Activated CD8-positive, alpha-beta T cell treated with anti-CD3 and anti-CD28 coated beads for 36 hours (primary cell): ENCODE measurements around the gene SV2B. TPM values are rescaled to one million over a fixed set of nuclear protein-coding genes. Genes with fewer than 3 reads are reported as not detected.

Experiments used
- ATAC-seq: fragments of 200-7000 bp; cut with Tn5 transposase; one replicate; pipeline ENCODE4 v1.10.0; 2021; ENCODE audit warnings: mild to moderate bottlenecking, moderate library complexity
- CTCF ChIA-PET: fragments of 350-600 bp; sonication (Branson Sonifier 250); formaldehyde crosslinking; loops from one replicate; lab custom pipeline; 2021; ENCODE audit warnings: antibody characterized with exemption; lab: Charles Lee
- POLR2A ChIA-PET: fragments of 350-600 bp; sonication (Branson Sonifier 250); formaldehyde crosslinking; loops from one replicate; lab custom pipeline; 2021; ENCODE audit warnings: antibody characterized with exemption; lab: Charles Lee
- DNase-seq: peaks from one replicate; pipeline ENCODE4 v3.0.0-alpha.2; 2020
- H3K27ac Mint-ChIP-seq: one replicate; pipeline ENCODE4 v1.8.0; 2021; ENCODE audit warnings: mild to moderate bottlenecking, mixed read lengths
- H3K27me3 Mint-ChIP-seq: one replicate; pipeline ENCODE4 v1.8.0; 2021; ENCODE audit warnings: mixed read lengths
- H3K36me3 Mint-ChIP-seq: one replicate; pipeline ENCODE4 v1.8.0; 2021; ENCODE audit warnings: low read depth, mixed read lengths
- H3K4me1 Mint-ChIP-seq: one replicate; pipeline ENCODE4 v1.8.0; 2021; ENCODE audit warnings: low read depth, mixed read lengths
- H3K4me3 Mint-ChIP-seq: one replicate; pipeline ENCODE4 v1.8.0; 2021; ENCODE audit warnings: mild to moderate bottlenecking, moderate library complexity, mixed read lengths
- H3K9me3 Mint-ChIP-seq: one replicate; pipeline ENCODE4 v1.8.0; 2021; ENCODE audit warnings: mixed read lengths
- intact Hi-C: fragments of 100-400 bp; cut with micrococcal nuclease; formaldehyde crosslinking; loops from one replicate; pipeline ENCODE4 v1.10.0; 2022
- total RNA-seq, 2 experiments: library from RNA; stranded (reverse); gene quantifications; one replicate each; pipeline ENCODE4 v1.2.3, GENCODE V29; 2021
- TF ChIP-seq, protein P1 (sequence below): fragments of 200-600 bp; IDR thresholded peaks from one replicate; pipeline ENCODE4 v1.8.0; 2022; ENCODE audit warnings: antibody characterized with exemption, mild to moderate bottlenecking

SV2B gene
- total RNA-seq, 2 experiments from 2014 or later = not detected

DNA sequence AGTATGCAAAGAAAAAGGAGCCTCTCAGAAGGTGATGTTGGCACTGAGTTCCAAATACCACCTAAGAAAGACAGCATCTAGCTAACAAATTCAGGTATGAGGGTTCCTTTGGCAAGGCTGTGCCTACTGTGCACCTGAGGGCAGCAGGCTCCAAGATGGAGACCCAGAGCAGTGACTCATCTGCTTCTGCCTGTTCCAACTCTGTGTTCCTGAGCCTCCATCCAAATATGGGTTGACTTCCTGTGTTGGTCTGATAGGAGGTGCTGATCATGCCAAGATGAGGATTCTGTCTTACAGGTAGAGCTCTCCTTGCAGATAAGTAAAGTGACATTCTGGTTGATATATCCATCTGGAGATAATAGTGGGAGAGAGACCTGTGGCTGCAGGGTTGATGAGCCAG lies 26.0 kb downstream of the SV2B start:
- no peak overlapping the region for H3K27ac Mint-ChIP-seq
- ChIA-PET CTCF (interaction anchor here (1.6 kb wide), 1 partner anchor 70 kb away, joined by 5 read pairs; no protein-coding TSS in a partner anchor), POLR2A (no interaction called here)
- H3K4me3 Mint-ChIP-seq = no peak overlapping the region
- H3K9me3 Mint-ChIP-seq = no peaks in the 10 kb centered on the region
- no peaks in the 10 kb centered on the region for H3K36me3 Mint-ChIP-seq
- H3K4me1 Mint-ChIP-seq = no peaks in the 10 kb centered on the region
- peaks cover 26% of the 10 kb centered on the region for H3K27me3 Mint-ChIP-seq
- TF ChIP-seq, protein P1, sequence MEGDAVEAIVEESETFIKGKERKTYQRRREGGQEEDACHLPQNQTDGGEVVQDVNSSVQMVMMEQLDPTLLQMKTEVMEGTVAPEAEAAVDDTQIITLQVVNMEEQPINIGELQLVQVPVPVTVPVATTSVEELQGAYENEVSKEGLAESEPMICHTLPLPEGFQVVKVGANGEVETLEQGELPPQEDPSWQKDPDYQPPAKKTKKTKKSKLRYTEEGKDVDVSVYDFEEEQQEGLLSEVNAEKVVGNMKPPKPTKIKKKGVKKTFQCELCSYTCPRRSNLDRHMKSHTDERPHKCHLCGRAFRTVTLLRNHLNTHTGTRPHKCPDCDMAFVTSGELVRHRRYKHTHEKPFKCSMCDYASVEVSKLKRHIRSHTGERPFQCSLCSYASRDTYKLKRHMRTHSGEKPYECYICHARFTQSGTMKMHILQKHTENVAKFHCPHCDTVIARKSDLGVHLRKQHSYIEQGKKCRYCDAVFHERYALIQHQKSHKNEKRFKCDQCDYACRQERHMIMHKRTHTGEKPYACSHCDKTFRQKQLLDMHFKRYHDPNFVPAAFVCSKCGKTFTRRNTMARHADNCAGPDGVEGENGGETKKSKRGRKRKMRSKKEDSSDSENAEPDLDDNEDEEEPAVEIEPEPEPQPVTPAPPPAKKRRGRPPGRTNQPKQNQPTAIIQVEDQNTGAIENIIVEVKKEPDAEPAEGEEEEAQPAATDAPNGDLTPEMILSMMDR = no peak
- DNase-seq = no peak
- intact Hi-C loops = no loop called here
- no peak for ATAC-seq

DNA sequence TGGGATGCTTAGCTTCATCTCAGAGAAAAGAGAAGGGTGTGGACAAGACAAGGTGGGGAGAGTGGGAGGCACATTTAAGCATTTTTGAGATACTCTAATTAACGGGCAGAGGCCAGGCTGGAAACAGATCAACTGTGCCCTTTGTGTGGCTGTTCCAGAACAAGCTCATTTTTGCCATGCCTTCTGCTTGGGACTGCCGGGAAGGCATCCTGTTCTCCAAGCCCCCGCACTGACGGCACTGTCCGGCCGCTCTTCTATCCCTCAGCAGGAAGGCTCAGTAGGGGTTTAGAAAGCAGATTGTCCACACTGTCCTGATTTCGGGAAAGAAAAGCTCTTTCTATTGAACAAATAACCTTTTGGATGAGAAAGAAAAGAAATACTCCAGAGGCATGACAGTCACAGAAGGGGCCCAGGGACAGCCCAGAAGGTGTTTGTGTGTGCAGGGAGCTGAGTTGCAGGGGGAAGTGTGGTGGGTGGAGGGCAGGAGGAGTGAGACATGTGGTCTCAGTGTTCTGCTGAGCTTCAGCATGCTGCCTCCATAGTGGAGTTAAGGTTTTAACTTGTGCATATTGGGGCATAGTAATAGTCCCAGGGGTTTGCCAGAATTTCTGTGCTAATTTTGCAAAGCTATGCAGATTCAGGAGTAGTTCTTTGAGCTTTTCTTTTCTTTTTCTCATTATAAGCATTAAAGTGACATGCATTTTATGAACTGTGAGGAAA lies 27.3 kb downstream of the SV2B start:
- ChIA-PET POLR2A (no interaction called here), CTCF (interaction anchor here (1.3 to 1.6 kb wide), 5 partner anchors 9 to 120 kb away, joined by 3 to 5 read pairs (median 4); no protein-coding TSS in a partner anchor)
- no peak for DNase-seq
- no peak for ATAC-seq
- Mint-ChIP-seq H3K4me1 (no peaks in the 10 kb centered on the region), H3K27me3 (peaks cover 23% of the 10 kb centered on the region), H3K27ac (no peak overlapping the region), H3K9me3 (no peaks in the 10 kb centered on the region), H3K36me3 (no peaks in the 10 kb centered on the region), H3K4me3 (no peak overlapping the region)
- intact Hi-C loops = no loop called here
- TF ChIP-seq, protein P1 = no peak

DNA sequence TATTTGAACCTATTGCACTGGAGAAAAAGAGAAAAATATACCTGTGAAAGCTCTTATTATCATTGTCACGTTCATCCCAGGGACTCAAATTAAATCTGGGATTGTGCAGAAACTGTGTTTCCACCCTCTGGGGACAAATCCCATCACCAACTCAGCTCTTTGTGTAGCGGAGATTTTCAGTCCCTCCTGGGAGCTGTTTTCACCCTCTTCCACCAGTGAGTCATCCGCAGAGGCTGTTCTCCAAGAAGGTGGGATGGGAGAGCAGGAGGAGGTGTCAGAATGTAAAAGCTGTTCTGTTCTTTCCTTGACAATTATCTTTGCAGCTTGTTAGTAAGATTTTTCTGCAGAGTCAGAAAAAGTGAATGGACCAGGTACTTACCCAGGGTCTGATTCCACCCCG lies 28.0 kb downstream of the SV2B start:
- DNase-seq (no peak), ATAC-seq (no peak)
- Mint-ChIP-seq H3K4me1 (no peaks in the 10 kb centered on the region), H3K27me3 (peaks cover 20% of the 10 kb centered on the region), H3K27ac (no peak overlapping the region), H3K9me3 (no peaks in the 10 kb centered on the region), H3K36me3 (no peaks in the 10 kb centered on the region), H3K4me3 (no peak overlapping the region)
- intact Hi-C loops = no loop called here
- TF ChIP-seq, protein P1 = no peak
- CTCF ChIA-PET = interaction anchor here (1.3 to 1.5 kb wide), 3 partner anchors 9 to 120 kb away, joined by 3 to 4 read pairs (median 4); no protein-coding TSS in a partner anchor
- POLR2A ChIA-PET = no interaction called here

DNA sequence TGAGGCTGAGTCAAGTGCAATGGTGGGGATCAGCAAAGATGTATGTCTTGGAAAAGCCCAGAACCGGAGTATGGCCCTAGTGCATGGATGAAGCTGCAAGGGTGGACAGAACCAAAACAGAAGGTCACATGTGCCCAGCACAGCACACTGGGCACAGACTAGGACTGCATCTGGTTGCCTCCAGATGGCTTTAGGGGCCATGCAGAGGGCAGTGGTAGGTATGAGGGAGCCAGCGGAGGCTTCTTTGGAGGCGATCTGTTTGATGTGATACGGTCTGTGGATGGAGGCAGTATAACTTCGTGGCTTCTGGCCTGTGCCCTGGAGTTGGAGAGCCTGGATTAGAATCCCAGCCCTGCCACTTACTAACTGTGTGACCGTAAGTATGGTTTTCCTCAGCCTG lies 29.4 kb downstream of the SV2B start:
- CTCF ChIA-PET = no interaction called here
- H3K36me3 Mint-ChIP-seq = no peaks in the 10 kb centered on the region
- DNase-seq (no peak), ATAC-seq (no peak)
- H3K4me1 Mint-ChIP-seq = no peaks in the 10 kb centered on the region
- H3K9me3 Mint-ChIP-seq = no peaks in the 10 kb centered on the region
- TF ChIP-seq, protein P1 = no peak
- H3K27me3 Mint-ChIP-seq = peaks cover 16% of the 10 kb centered on the region
- POLR2A ChIA-PET = interaction anchor here (0.6 kb wide), 1 partner anchor 12 kb away, joined by 4 read pairs; no protein-coding TSS in a partner anchor
- no peak overlapping the region for H3K27ac Mint-ChIP-seq
- intact Hi-C loops = no loop called here
- no peak overlapping the region for H3K4me3 Mint-ChIP-seq

DNA sequence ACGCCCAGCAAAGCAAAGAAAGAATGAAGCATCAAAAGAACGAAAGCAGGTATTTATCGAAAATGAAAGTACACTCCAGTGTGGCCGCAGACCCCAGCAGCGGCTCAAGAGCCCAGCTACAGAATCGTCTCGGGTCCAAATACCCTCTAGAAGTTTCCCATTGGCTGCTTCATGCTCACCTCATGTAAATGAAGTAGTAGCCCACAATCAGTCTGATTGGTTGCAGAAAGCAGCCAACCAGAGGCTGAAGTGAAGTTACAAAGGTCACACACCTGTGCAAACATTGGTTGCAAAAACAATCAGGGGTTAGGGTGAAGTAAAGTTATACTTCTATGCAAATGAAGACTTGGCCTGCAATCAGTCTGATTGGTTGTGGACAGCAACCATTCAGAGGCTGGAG lies 32.0 kb downstream of the SV2B start:
- H3K27me3 Mint-ChIP-seq = peaks cover 15% of the 10 kb centered on the region
- no peaks in the 10 kb centered on the region for H3K4me1 Mint-ChIP-seq
- H3K4me3 Mint-ChIP-seq = no peak overlapping the region
- ATAC-seq (no peak), DNase-seq (no peak)
- ChIA-PET CTCF (no interaction called here), POLR2A (no interaction called here)
- intact Hi-C loops = no loop called here
- TF ChIP-seq, protein P1 = no peak
- H3K9me3 Mint-ChIP-seq = no peaks in the 10 kb centered on the region
- H3K36me3 Mint-ChIP-seq = no peaks in the 10 kb centered on the region
- no peak overlapping the region for H3K27ac Mint-ChIP-seq
